ENCODE data around the gene SUMF2. TPM values are rescaled to one million over a fixed set of nuclear protein-coding genes. Genes with fewer than 3 reads are reported as not detected.

The SUMF2 gene
- polyA plus RNA-seq, 1 donor from 2014 or later = 69.3 TPM

DNA sequence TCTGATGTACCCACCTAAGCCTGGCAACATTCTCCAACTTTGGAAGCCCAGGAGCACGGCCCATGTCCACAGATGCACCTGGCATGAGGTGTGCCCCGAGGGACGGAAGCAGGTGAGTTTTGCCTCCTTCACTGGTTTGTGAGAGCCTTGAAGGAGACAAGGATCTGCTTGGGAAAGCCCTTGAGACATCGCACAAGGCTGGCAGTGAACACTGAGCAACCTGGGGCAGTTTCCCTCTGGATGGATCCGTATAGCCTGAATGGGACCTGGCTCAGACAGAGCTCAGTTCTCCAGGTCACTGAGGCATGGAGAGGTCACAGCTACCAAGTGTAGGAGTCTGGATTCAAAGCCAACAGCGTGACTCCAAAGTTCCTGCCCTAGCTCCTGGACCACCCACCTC is 60.9 kb downstream of the SUMF2 start:
- Histone ChIP-seq H3K9me3 (ENCODE audit: low read length) (no peaks in the 10 kb centered on the region), H3K9ac (ENCODE audit: low read length) (no peak overlapping the region), H3F3A (ENCODE audit: insufficient read depth, low read length, poor library complexity, severe bottlenecking) (no peaks in the 10 kb centered on the region), H3K27me3 (ENCODE audit: insufficient read depth, low read depth, low read length) (no peaks in the 10 kb centered on the region), H3K27ac (ENCODE audit: low read length) (no peak overlapping the region), H4K20me1 (ENCODE audit: insufficient read depth) (no peaks in the 10 kb centered on the region), H3K4me3 (ENCODE audit: low read length) (no peak overlapping the region), H3K79me2 (replicated peaks; ENCODE audit: insufficient read depth, low read length) (no peaks in the 10 kb centered on the region), H3K36me3 (ENCODE audit: insufficient read depth, low read length) (no peaks in the 10 kb centered on the region), H2AFZ (ENCODE audit: low read depth, low read length) (no peak overlapping the region), H3K4me2 (ENCODE audit: low read length) (no peak overlapping the region), H3K9me2 (ENCODE audit: insufficient read depth, low read length) (no peaks in the 10 kb centered on the region)
- TF ChIP-seq CTCF (IDR thresholded peaks at IDR 0.05; ENCODE audit: poor library complexity, severe bottlenecking) (no peak), TAF1 (IDR thresholded peaks at IDR 0.05; ENCODE audit: low read depth) (no peak), EP300 (conservative IDR thresholded peaks at IDR 0.05; ENCODE audit: poor library complexity, severe bottlenecking) (no peak), MXI1 (conservative IDR thresholded peaks at IDR 0.05; ENCODE audit: poor library complexity, severe bottlenecking) (no peak), REST (IDR thresholded peaks at IDR 0.05; ENCODE audit: borderline replicate concordance) (no peak), POLR2AphosphoS5 (IDR thresholded peaks at IDR 0.05) (no peak), SMC3 (conservative IDR thresholded peaks at IDR 0.05; ENCODE audit: poor library complexity) (no peak), EZH2 (IDR thresholded peaks at IDR 0.05; ENCODE audit: borderline replicate concordance, insufficient read depth, low read length, poor library complexity, severe bottlenecking) (no peak), RAD21 (conservative IDR thresholded peaks at IDR 0.05) (no peak)

- no peaks in the 10 kb centered on the region for H3K9me2 ChIP-seq (ENCODE audit: insufficient read depth, low read length)
- H3K4me3 ChIP-seq (ENCODE audit: low read length) = no peak overlapping the region
- H3K4me2 ChIP-seq (ENCODE audit: low read length) = no peak overlapping the region
- no peaks in the 10 kb centered on the region for H3F3A ChIP-seq (ENCODE audit: insufficient read depth, low read length, poor library complexity, severe bottlenecking)
- TF ChIP-seq CTCF (IDR thresholded peaks at IDR 0.05; ENCODE audit: poor library complexity, severe bottlenecking) (no peak), TAF1 (IDR thresholded peaks at IDR 0.05; ENCODE audit: low read depth) (no peak), RAD21 (conservative IDR thresholded peaks at IDR 0.05) (no peak), EP300 (conservative IDR thresholded peaks at IDR 0.05; ENCODE audit: poor library complexity, severe bottlenecking) (no peak), REST (IDR thresholded peaks at IDR 0.05; ENCODE audit: borderline replicate concordance) (no peak), SMC3 (conservative IDR thresholded peaks at IDR 0.05; ENCODE audit: poor library complexity) (no peak)
- H2AFZ ChIP-seq (ENCODE audit: low read depth, low read length) = no peak overlapping the region
- no peak overlapping the region for H3K9ac ChIP-seq (ENCODE audit: low read length)
- no peaks in the 10 kb centered on the region for H3K36me3 ChIP-seq (ENCODE audit: insufficient read depth, low read length)
- H3K27me3 ChIP-seq (ENCODE audit: insufficient read depth, low read depth, low read length) = no peaks in the 10 kb centered on the region
- H3K27ac ChIP-seq (ENCODE audit: low read length) = no peak overlapping the region
- no peaks in the 10 kb centered on the region for H4K20me1 ChIP-seq (ENCODE audit: insufficient read depth)
- no peaks in the 10 kb centered on the region for H3K79me2 ChIP-seq (replicated peaks; ENCODE audit: insufficient read depth, low read length)
- no peaks in the 10 kb centered on the region for H3K9me3 ChIP-seq (ENCODE audit: low read length)
These were observed 61.7 kb downstream of the SUMF2 start for GRCh38 chr7:56125831-56126230.

Data from neural cell (in vitro differentiated cells).